ENCODE measurements around the gene SORBS1.

The SORBS1 gene

GRCh38 chr10:95419399-95419798 is 141.8 kb downstream of the SORBS1 start:
- H3K36me3 ChIP-seq (ENCODE audit: control insufficient read depth in 1 of 2, insufficient read depth in 2 of 2, low read length in 2 of 2): peaks cover 0 to 10% of the 10 kb centered on the region in 2 donors
- H3K9me3 ChIP-seq (ENCODE audit: control insufficient read depth in 1 of 2, low read length in 2 of 2): no peaks in the 10 kb centered on the region
- H3K9ac ChIP-seq (ENCODE audit: low read depth in 1 of 2, low read length in 2 of 2): no peak overlapping the region
- H3K27me3 ChIP-seq (ENCODE audit: control insufficient read depth in 1 of 2, insufficient read depth in 2 of 2, low read length in 2 of 2): no peaks in the 10 kb centered on the region
- no peak overlapping the region for H3K27ac ChIP-seq (ENCODE audit: low read depth, low read length)
- H3K4me1 ChIP-seq (ENCODE audit: control insufficient read depth in 1 of 2, insufficient read depth in 2 of 2, low read length in 2 of 2): no peaks in the 10 kb centered on the region
- H3K4me3 ChIP-seq (ENCODE audit: low read depth in 1 of 2, low read length in 2 of 2): no peak overlapping the region

GRCh38 chr10:95416973-95417372 is 144.2 kb downstream of the SORBS1 start:
- H3K4me3 ChIP-seq (ENCODE audit: low read depth in 1 of 2, low read length in 2 of 2): no peak overlapping the region
- H3K36me3 ChIP-seq (ENCODE audit: control insufficient read depth in 1 of 2, insufficient read depth in 2 of 2, low read length in 2 of 2): peaks cover 0 to 4% of the 10 kb centered on the region in 2 donors
- no peaks in the 10 kb centered on the region for H3K4me1 ChIP-seq (ENCODE audit: control insufficient read depth in 1 of 2, insufficient read depth in 2 of 2, low read length in 2 of 2)
- no peak overlapping the region for H3K9ac ChIP-seq (ENCODE audit: low read depth in 1 of 2, low read length in 2 of 2)
- H3K27ac ChIP-seq (ENCODE audit: low read depth, low read length): no peak overlapping the region
- no peaks in the 10 kb centered on the region for H3K27me3 ChIP-seq (ENCODE audit: control insufficient read depth in 1 of 2, insufficient read depth in 2 of 2, low read length in 2 of 2)
- H3K9me3 ChIP-seq (ENCODE audit: control insufficient read depth in 1 of 2, low read length in 2 of 2): no peaks in the 10 kb centered on the region

- no peaks in the 10 kb centered on the region for H3K27me3 ChIP-seq (ENCODE audit: control insufficient read depth in 1 of 2, insufficient read depth in 2 of 2, low read length in 2 of 2)
- peaks cover 0 to 4% of the 10 kb centered on the region in 2 donors for H3K36me3 ChIP-seq (ENCODE audit: control insufficient read depth in 1 of 2, insufficient read depth in 2 of 2, low read length in 2 of 2)
- H3K4me1 ChIP-seq (ENCODE audit: control insufficient read depth in 1 of 2, insufficient read depth in 2 of 2, low read length in 2 of 2): no peaks in the 10 kb centered on the region
- H3K27ac ChIP-seq (ENCODE audit: low read depth, low read length): no peak overlapping the region
- H3K4me3 ChIP-seq (ENCODE audit: low read depth in 1 of 2, low read length in 2 of 2): no peak overlapping the region
- no peaks in the 10 kb centered on the region for H3K9me3 ChIP-seq (ENCODE audit: control insufficient read depth in 1 of 2, low read length in 2 of 2)
- H3K9ac ChIP-seq (ENCODE audit: low read depth in 1 of 2, low read length in 2 of 2): no peak overlapping the region
Measured at GRCh38 chr10:95416270-95416669, 144.9 kb downstream of the SORBS1 start.

- Histone ChIP-seq H3K4me3 (ENCODE audit: low read depth in 1 of 2, low read length in 2 of 2) (no peak overlapping the region), H3K9me3 (ENCODE audit: control insufficient read depth in 1 of 2, low read length in 2 of 2) (no peaks in the 10 kb centered on the region), H3K9ac (ENCODE audit: low read depth in 1 of 2, low read length in 2 of 2) (no peak overlapping the region), H3K4me1 (ENCODE audit: control insufficient read depth in 1 of 2, insufficient read depth in 2 of 2, low read length in 2 of 2) (no peaks in the 10 kb centered on the region), H3K36me3 (ENCODE audit: control insufficient read depth in 1 of 2, insufficient read depth in 2 of 2, low read length in 2 of 2) (peaks cover 0 to 2% of the 10 kb centered on the region in 2 donors), H3K27ac (ENCODE audit: low read depth, low read length) (no peak overlapping the region), H3K27me3 (ENCODE audit: control insufficient read depth in 1 of 2, insufficient read depth in 2 of 2, low read length in 2 of 2) (no peaks in the 10 kb centered on the region)
Measured at GRCh38 chr10:95415621-95416031, 145.5 kb downstream of the SORBS1 start.

- Histone ChIP-seq H3K4me3 (ENCODE audit: low read depth in 1 of 2, low read length in 2 of 2) (no peak overlapping the region), H3K27me3 (ENCODE audit: control insufficient read depth in 1 of 2, insufficient read depth in 2 of 2, low read length in 2 of 2) (no peaks in the 10 kb centered on the region), H3K4me1 (ENCODE audit: control insufficient read depth in 1 of 2, insufficient read depth in 2 of 2, low read length in 2 of 2) (no peaks in the 10 kb centered on the region), H3K27ac (ENCODE audit: low read depth, low read length) (no peak overlapping the region), H3K9me3 (ENCODE audit: control insufficient read depth in 1 of 2, low read length in 2 of 2) (no peaks in the 10 kb centered on the region), H3K36me3 (ENCODE audit: control insufficient read depth in 1 of 2, insufficient read depth in 2 of 2, low read length in 2 of 2) (no peaks in the 10 kb centered on the region), H3K9ac (ENCODE audit: low read depth in 1 of 2, low read length in 2 of 2) (no peak overlapping the region)
Measured at GRCh38 chr10:95414844-95415485, 146.2 kb downstream of the SORBS1 start.

GRCh38 chr10:95414016-95414830 is 146.9 kb downstream of the SORBS1 start:
- Histone ChIP-seq H3K4me1 (ENCODE audit: control insufficient read depth in 1 of 2, insufficient read depth in 2 of 2, low read length in 2 of 2) (no peaks in the 10 kb centered on the region), H3K36me3 (ENCODE audit: control insufficient read depth in 1 of 2, insufficient read depth in 2 of 2, low read length in 2 of 2) (no peaks in the 10 kb centered on the region), H3K27ac (ENCODE audit: low read depth, low read length) (no peak overlapping the region), H3K27me3 (ENCODE audit: control insufficient read depth in 1 of 2, insufficient read depth in 2 of 2, low read length in 2 of 2) (no peaks in the 10 kb centered on the region), H3K9ac (ENCODE audit: low read depth in 1 of 2, low read length in 2 of 2) (no peak overlapping the region), H3K9me3 (ENCODE audit: control insufficient read depth in 1 of 2, low read length in 2 of 2) (no peaks in the 10 kb centered on the region), H3K4me3 (ENCODE audit: low read depth in 1 of 2, low read length in 2 of 2) (no peak overlapping the region)

GRCh38 chr10:95413588-95413987 is 147.6 kb downstream of the SORBS1 start:
- Histone ChIP-seq H3K27ac (ENCODE audit: low read depth, low read length) (no peak overlapping the region), H3K9ac (ENCODE audit: low read depth in 1 of 2, low read length in 2 of 2) (no peak overlapping the region), H3K9me3 (ENCODE audit: control insufficient read depth in 1 of 2, low read length in 2 of 2) (no peaks in the 10 kb centered on the region), H3K4me3 (ENCODE audit: low read depth in 1 of 2, low read length in 2 of 2) (no peak overlapping the region), H3K27me3 (ENCODE audit: control insufficient read depth in 1 of 2, insufficient read depth in 2 of 2, low read length in 2 of 2) (no peaks in the 10 kb centered on the region), H3K4me1 (ENCODE audit: control insufficient read depth in 1 of 2, insufficient read depth in 2 of 2, low read length in 2 of 2) (no peaks in the 10 kb centered on the region), H3K36me3 (ENCODE audit: control insufficient read depth in 1 of 2, insufficient read depth in 2 of 2, low read length in 2 of 2) (no peaks in the 10 kb centered on the region)

GRCh38 chr10:95411635-95412034 is 149.5 kb downstream of the SORBS1 start:
- no peaks in the 10 kb centered on the region for H3K36me3 ChIP-seq (ENCODE audit: control insufficient read depth in 1 of 2, insufficient read depth in 2 of 2, low read length in 2 of 2)
- H3K4me1 ChIP-seq (ENCODE audit: control insufficient read depth in 1 of 2, insufficient read depth in 2 of 2, low read length in 2 of 2): peaks cover 5 to 7% of the 10 kb centered on the region in 2 donors
- no peak overlapping the region for H3K27ac ChIP-seq (ENCODE audit: low read depth, low read length)

GRCh38 chr10:95408983-95409873 is 151.9 kb downstream of the SORBS1 start:
- Histone ChIP-seq H3K27ac (ENCODE audit: low read depth, low read length) (no peak overlapping the region), H3K4me3 (ENCODE audit: low read depth in 1 of 2, low read length in 2 of 2) (no peak overlapping the region), H3K27me3 (ENCODE audit: control insufficient read depth in 1 of 2, insufficient read depth in 2 of 2, low read length in 2 of 2) (no peaks in the 10 kb centered on the region), H3K9me3 (ENCODE audit: control insufficient read depth in 1 of 2, low read length in 2 of 2) (no peaks in the 10 kb centered on the region), H3K4me1 (ENCODE audit: control insufficient read depth in 1 of 2, insufficient read depth in 2 of 2, low read length in 2 of 2) (peaks cover 6 to 11% of the 10 kb centered on the region in 2 donors), H3K9ac (ENCODE audit: low read depth in 1 of 2, low read length in 2 of 2) (no peak overlapping the region), H3K36me3 (ENCODE audit: control insufficient read depth in 1 of 2, insufficient read depth in 2 of 2, low read length in 2 of 2) (no peaks in the 10 kb centered on the region)

More at GRCh38 chr10:95411635-95412034, 149.5 kb downstream of the SORBS1 start:
- no peak overlapping the region for H3K9ac ChIP-seq (ENCODE audit: low read depth in 1 of 2, low read length in 2 of 2)
- no peak overlapping the region for H3K4me3 ChIP-seq (ENCODE audit: low read depth in 1 of 2, low read length in 2 of 2)
- no peaks in the 10 kb centered on the region for H3K27me3 ChIP-seq (ENCODE audit: control insufficient read depth in 1 of 2, insufficient read depth in 2 of 2, low read length in 2 of 2)
- H3K9me3 ChIP-seq (ENCODE audit: control insufficient read depth in 1 of 2, low read length in 2 of 2): no peaks in the 10 kb centered on the region
